H9 (cell line): ENCODE data around the gene APPL2. TPM values are rescaled to one million over a fixed set of nuclear protein-coding genes. Genes with fewer than 3 reads are reported as not detected.

Experiments
- DNase-seq: peaks from one replicate; pipeline ENCODE4 v3.0.0-alpha.2; 2017
- H2AFZ ChIP-seq: one replicate; pipeline ENCODE4 v1.6.1; 2013; ENCODE audit warnings: mild to moderate bottlenecking, low read length, control low read depth, moderate library complexity
- H2AK5ac ChIP-seq: 2 replicates; pipeline ENCODE4 v1.6.1; 2013; ENCODE audit warnings: low read length, control low read depth, mixed read lengths; ENCODE audit not compliant: insufficient read length
- H2BK120ac ChIP-seq: one replicate; pipeline ENCODE4 v1.6.1; 2013; ENCODE audit warnings: low read depth, mild to moderate bottlenecking, low read length, control low read depth, inconsistent platforms; ENCODE audit not compliant: poor library complexity, severe bottlenecking
- H2BK12ac ChIP-seq: 2 replicates; pipeline ENCODE4 v1.6.1; 2013; ENCODE audit warnings: low read length, control low read depth, mixed read lengths, low read depth; ENCODE audit not compliant: insufficient read length
- H2BK15ac ChIP-seq: 2 replicates; pipeline ENCODE4 v1.6.1; 2013; ENCODE audit warnings: low read depth, low read length, control low read depth
- H2BK20ac ChIP-seq: one replicate; pipeline ENCODE4 v1.6.1; 2013; ENCODE audit warnings: low read depth, mild to moderate bottlenecking, low read length, control low read depth, inconsistent platforms; ENCODE audit not compliant: poor library complexity, severe bottlenecking
- H2BK5ac ChIP-seq: 2 replicates; pipeline ENCODE4 v1.6.1; 2013; ENCODE audit warnings: low read length, control low read depth, mixed read lengths; ENCODE audit not compliant: insufficient read length
- H3K14ac ChIP-seq: 2 replicates; pipeline ENCODE4 v1.6.1; 2013; ENCODE audit warnings: low read length, control low read depth; ENCODE audit not compliant: insufficient read depth
- H3K18ac ChIP-seq: 2 replicates; pipeline ENCODE4 v1.6.1; 2013; ENCODE audit warnings: low read depth, mild to moderate bottlenecking, mixed read lengths, low read length, control low read depth; ENCODE audit not compliant: insufficient read length
- H3K23ac ChIP-seq: 2 replicates; pipeline ENCODE4 v1.6.1; 2013; ENCODE audit warnings: low read length, control low read depth, mixed read lengths, low read depth; ENCODE audit not compliant: insufficient read length
- H3K23me2 ChIP-seq: 2 replicates; pipeline ENCODE4 v1.6.1; 2013; ENCODE audit warnings: low read depth, mild to moderate bottlenecking, mixed read lengths, low read length, control low read depth; ENCODE audit not compliant: insufficient read length, poor library complexity, severe bottlenecking
- H3K27ac ChIP-seq: 2 replicates; pipeline ENCODE4 v1.5.1; 2013; ENCODE audit warnings: low read length, control low read depth, mixed read lengths, low read depth; ENCODE audit not compliant: insufficient read length
- H3K27me3 ChIP-seq: 2 replicates; pipeline ENCODE4 v1.6.1; 2013; ENCODE audit warnings: low read length, control low read depth, inconsistent platforms; ENCODE audit not compliant: insufficient read depth
- H3K4ac ChIP-seq: 2 replicates; pipeline ENCODE4 v1.6.1; 2013; ENCODE audit warnings: low read depth, mild to moderate bottlenecking, control low read depth, inconsistent platforms, low read length, moderate library complexity
- H3K4me1 ChIP-seq: 2 replicates; pipeline ENCODE4 v1.6.1; 2013; ENCODE audit warnings: low read length, control low read depth, inconsistent platforms; ENCODE audit not compliant: insufficient read depth
- H3K4me2 ChIP-seq: 2 replicates; pipeline ENCODE4 v1.6.1; 2013; ENCODE audit warnings: low read length, control low read depth, mixed read lengths; ENCODE audit not compliant: insufficient read length, insufficient read depth
- H3K56ac ChIP-seq: 2 replicates; pipeline ENCODE4 v1.6.1; 2013; ENCODE audit warnings: low read depth, mild to moderate bottlenecking, mixed read lengths, low read length, control low read depth; ENCODE audit not compliant: insufficient read length
- H3K79me1 ChIP-seq: 2 replicates; pipeline ENCODE4 v1.6.1; 2013; ENCODE audit warnings: low read depth, mild to moderate bottlenecking, moderate library complexity, low read length, control low read depth, inconsistent platforms; ENCODE audit not compliant: insufficient read depth, poor library complexity, severe bottlenecking
- H3K79me2 ChIP-seq: 2 replicates; pipeline ENCODE4 v1.6.1; 2013; ENCODE audit warnings: low read length, control low read depth, inconsistent platforms; ENCODE audit not compliant: insufficient read depth
- H3K9ac ChIP-seq: 2 replicates; pipeline ENCODE4 v1.6.1; 2013; ENCODE audit warnings: low read length, control low read depth, mixed read lengths; ENCODE audit not compliant: insufficient read length; ENCODE audit errors: extremely low read depth
- H3K9me3 ChIP-seq: one replicate; pipeline ENCODE4 v1.6.1; 2013; ENCODE audit warnings: low read depth, low read length, inconsistent platforms; ENCODE audit not compliant: control insufficient read depth
- H3T11ph ChIP-seq: one replicate; pipeline ENCODE4 v1.6.1; 2013; ENCODE audit warnings: mild to moderate bottlenecking, low read length, control low read depth, inconsistent platforms
- H4K20me1 ChIP-seq: one replicate; pipeline ENCODE4 v1.6.1; 2013; ENCODE audit not compliant: control insufficient read depth, insufficient read length, insufficient read depth
- H4K5ac ChIP-seq: 2 replicates; pipeline ENCODE4 v1.6.1; 2013; ENCODE audit warnings: low read depth, mild to moderate bottlenecking, mixed read lengths, low read length, control low read depth; ENCODE audit not compliant: insufficient read length
- H4K8ac ChIP-seq: replicated peaks from 2 replicates; pipeline ENCODE4 v1.6.1; 2013; ENCODE audit warnings: low read length, control low read depth, mixed read lengths, low read depth; ENCODE audit not compliant: insufficient read length
- H4K91ac ChIP-seq: 2 replicates; pipeline ENCODE4 v1.6.1; 2013; ENCODE audit warnings: low read depth, mild to moderate bottlenecking, moderate library complexity, mixed read lengths, low read length, control low read depth; ENCODE audit not compliant: insufficient read length
- H3K27ac Mint-ChIP-seq, 3 experiments: 2 replicates in 2 of 3; 3 replicates in 1 of 3; pipeline ENCODE4 v1.8.0; 2020 to 2021; ENCODE audit warnings: mixed read lengths in 3 of 3, mild to moderate bottlenecking in 1 of 3, moderate library complexity in 1 of 3
- H3K27me3 Mint-ChIP-seq: 2 replicates; pipeline ENCODE4 v1.8.0; 2021; ENCODE audit warnings: low read depth, mild to moderate bottlenecking, moderate library complexity, mixed read lengths
- H3K36me3 Mint-ChIP-seq, 3 experiments: 2 replicates in 2 of 3; 3 replicates in 1 of 3; pipeline ENCODE4 v1.8.0; 2020 to 2021; ENCODE audit warnings: low read depth in 3 of 3, mixed read lengths in 3 of 3; ENCODE audit not compliant: insufficient read depth in 1 of 3
- H3K4me1 Mint-ChIP-seq, 2 experiments: 2 replicates each; pipeline ENCODE4 v1.8.0; 2020; ENCODE audit warnings: mixed read lengths in 2 of 2
- H3K4me3 Mint-ChIP-seq, 2 experiments: 2 replicates in 1 of 2; 3 replicates in 1 of 2; pipeline ENCODE4 v1.8.0; 2020 to 2021; ENCODE audit warnings: mild to moderate bottlenecking in 2 of 2, mixed read lengths in 2 of 2, moderate library complexity in 1 of 2
- H3K9me3 Mint-ChIP-seq, 2 experiments: 2 replicates in 1 of 2; 3 replicates in 1 of 2; pipeline ENCODE4 v1.8.0; 2020; ENCODE audit warnings: mild to moderate bottlenecking in 2 of 2, mixed read lengths in 2 of 2, moderate library complexity in 1 of 2
- CTCF ChIP-seq: fragments of 200-600 bp; sonication (generic); conservative IDR thresholded peaks from 3 replicates; pipeline ENCODE4 v1.8.0; 2021; ENCODE audit warnings: antibody characterized with exemption, mild to moderate bottlenecking
- whole genome bisulfite sequencing: extraction: QIAGEN DNeasy Blood & Tissue Kit; methylation state at CpG from one replicate; pipeline ENCODE4 v1.1.7; 2013; ENCODE audit warnings: missing lambda C conversion rate, low lambda C conversion rate, mixed read lengths; ENCODE audit not compliant: insufficient read length; ENCODE audit errors: extremely low coverage; 5-methylcytosine and 5-hydroxymethylcytosine counted together
- total RNA-seq: library from RNA; stranded (reverse); gene quantifications from 2 replicates; pipeline ENCODE4 v1.2.1, GENCODE V29; 2021

The APPL2 gene
- total RNA-seq, 1 experiment from 2014 or later, result 18.5 TPM

DNA sequence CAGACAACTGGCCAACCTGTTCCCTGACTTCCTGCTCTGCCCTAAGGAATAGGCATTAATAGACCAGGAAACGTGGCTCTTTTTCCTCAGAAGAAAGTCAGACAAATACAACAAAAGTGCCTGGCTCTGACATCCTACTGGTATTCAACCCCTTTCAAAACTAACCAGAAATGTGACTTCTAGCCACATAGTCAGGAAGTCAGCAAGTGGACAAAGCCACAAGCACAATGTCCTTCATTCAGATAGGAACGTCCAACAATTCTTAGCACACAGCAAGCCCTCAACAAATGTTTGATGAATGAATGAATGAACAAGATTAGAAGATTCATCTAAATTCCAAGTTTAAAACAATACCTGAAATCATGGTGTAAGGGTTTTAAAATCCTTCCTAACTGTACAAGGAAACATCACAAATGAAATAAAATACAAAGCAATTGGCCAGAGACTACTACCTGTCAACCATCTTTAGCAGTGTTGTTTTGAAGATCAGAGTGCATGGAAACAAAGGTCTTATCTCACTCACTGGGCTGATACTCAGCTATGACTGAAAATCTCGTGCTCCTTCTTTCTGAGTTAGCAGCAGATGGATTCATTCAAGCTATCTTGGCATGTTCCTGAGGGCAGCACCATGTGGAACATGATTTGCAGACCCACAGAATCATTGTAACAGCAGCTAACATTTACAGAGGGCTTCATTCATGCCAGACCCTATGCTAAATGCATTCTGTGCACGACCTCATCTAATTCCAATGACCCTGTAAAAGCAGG is 16.5 kb downstream of the APPL2 start:
- H3K9me3 ChIP-seq, result no peaks in the 10 kb centered on the region
- Mint-ChIP-seq H3K4me1 (peaks cover 6 to 11% of the 10 kb centered on the region in 2 experiments), H3K36me3 (peaks cover 13 to 38% (median 36%) of the 10 kb centered on the region in 3 experiments; a peak in 6 of 7 replicates), H3K9me3 (no peaks in the 10 kb centered on the region), H3K27ac (peak overlapping the region in 1 of 3 experiments; percentile 29; a peak in 2 of 7 replicates), H3K27me3 (no peaks in the 10 kb centered on the region), H3K4me3 (no peak overlapping the region)
- no peak overlapping the region for H3K4ac ChIP-seq
- H3K14ac ChIP-seq, result no peak overlapping the region
- no peak overlapping the region for H3K18ac ChIP-seq
- no peaks in the 10 kb centered on the region for H3K23me2 ChIP-seq
- H2BK5ac ChIP-seq, result no peak overlapping the region
- no peaks in the 10 kb centered on the region for H3K79me2 ChIP-seq
- no peak overlapping the region for H2BK20ac ChIP-seq
- no peak for TF ChIP-seq CTCF
- no peak overlapping the region for H4K8ac ChIP-seq
- no peak overlapping the region for H2AK5ac ChIP-seq
- H2BK15ac ChIP-seq, result no peak overlapping the region
- H2BK12ac ChIP-seq, result no peak overlapping the region
- no peak overlapping the region for H3K9ac ChIP-seq
- H3K4me1 ChIP-seq, result no peaks in the 10 kb centered on the region
- no peak overlapping the region for H3K23ac ChIP-seq
- H4K91ac ChIP-seq, result no peak overlapping the region
- H2AFZ ChIP-seq, result no peak overlapping the region
- no peaks in the 10 kb centered on the region for H4K20me1 ChIP-seq
- no peak overlapping the region for H3K27ac ChIP-seq
- no peak overlapping the region for H3T11ph ChIP-seq
- no peaks in the 10 kb centered on the region for H3K79me1 ChIP-seq
- no peak overlapping the region for H2BK120ac ChIP-seq
- H4K5ac ChIP-seq, result no peak overlapping the region
- WGBS, result no CpG with 5 or more reads among the region's 4 CpGs
- DNase-seq, result no peak
- no peak overlapping the region for H3K56ac ChIP-seq
- no peaks in the 10 kb centered on the region for H3K27me3 ChIP-seq
- H3K4me2 ChIP-seq, result no peak overlapping the region
